GM23248 (cell line): Measurements from ENCODE around the gene CHRM2. TPM values are rescaled to one million over a fixed set of nuclear protein-coding genes. Genes with fewer than 3 reads are reported as not detected.

Experiments
- DNase-seq: peaks from one replicate; pipeline ENCODE4 v3.0.0-alpha.2; 2015
- H2AFZ ChIP-seq: fragments of 200-600 bp; sonication (generic); 2 replicates; pipeline ENCODE4 v1.6.1; 2016; ENCODE audit warnings: antibody characterized with exemption
- H3F3A ChIP-seq: fragments of 200-600 bp; sonication (generic); 2 replicates; pipeline ENCODE4 v1.6.1; 2016; ENCODE audit warnings: mild to moderate bottlenecking, antibody characterized with exemption, mixed run types; ENCODE audit not compliant: insufficient read depth
- H3K27ac ChIP-seq: fragments of 200-600 bp; sonication (generic); 2 replicates; pipeline ENCODE4 v1.5.1; 2016; ENCODE audit warnings: mild to moderate bottlenecking
- H3K27me3 ChIP-seq: fragments of 200-600 bp; sonication (generic); replicated peaks from 2 replicates; pipeline ENCODE4 v1.6.1; 2016; ENCODE audit warnings: mild to moderate bottlenecking; ENCODE audit not compliant: insufficient read depth
- H3K36me3 ChIP-seq: fragments of 200-600 bp; sonication (generic); 2 replicates; pipeline ENCODE4 v1.6.1; 2016; ENCODE audit warnings: low read depth, mild to moderate bottlenecking
- H3K4me1 ChIP-seq: fragments of 200-600 bp; sonication (generic); 2 replicates; pipeline ENCODE4 v1.6.1; 2016; ENCODE audit warnings: mild to moderate bottlenecking; ENCODE audit not compliant: insufficient read depth
- H3K4me2 ChIP-seq: fragments of 200-600 bp; sonication (generic); one replicate; pipeline ENCODE4 v1.6.1; 2016; ENCODE audit warnings: mild to moderate bottlenecking; ENCODE audit not compliant: unreplicated experiment
- H3K4me3 ChIP-seq: fragments of 200-600 bp; sonication (generic); 2 replicates; pipeline ENCODE4 v1.5.1; 2016; ENCODE audit warnings: mild to moderate bottlenecking
- H3K79me2 ChIP-seq: fragments of 200-600 bp; sonication (generic); 2 replicates; pipeline ENCODE4 v1.6.1; 2016; ENCODE audit warnings: mild to moderate bottlenecking; ENCODE audit not compliant: insufficient read depth
- H3K9ac ChIP-seq: fragments of 200-600 bp; sonication (generic); 2 replicates; pipeline ENCODE4 v1.6.1; 2016; ENCODE audit warnings: mild to moderate bottlenecking
- H3K9me2 ChIP-seq: fragments of 200-600 bp; sonication (generic); 2 replicates; pipeline ENCODE4 v1.6.1; 2016; ENCODE audit warnings: mixed run types, mild to moderate bottlenecking, moderate library complexity; ENCODE audit not compliant: insufficient read depth
- H3K9me3 ChIP-seq: fragments of 200-600 bp; sonication (generic); one replicate; pipeline ENCODE4 v1.6.1; 2017; ENCODE audit warnings: low read depth
- H4K20me1 ChIP-seq: fragments of 200-600 bp; sonication (generic); 2 replicates; pipeline ENCODE4 v1.6.0; 2016; ENCODE audit not compliant: insufficient read depth
- EZH2 ChIP-seq: fragments of 200-600 bp; sonication (generic); IDR thresholded peaks from 2 replicates; pipeline ENCODE4 v1.6.1; 2018; ENCODE audit warnings: antibody characterized with exemption, mild to moderate bottlenecking; ENCODE audit not compliant: insufficient read depth, poor library complexity, severe bottlenecking
- EZH2phosphoT487 ChIP-seq: fragments of 200-600 bp; sonication (generic); IDR thresholded peaks from 2 replicates; pipeline ENCODE4 v1.6.1; 2018; ENCODE audit warnings: antibody characterized with exemption, moderate library complexity, mild to moderate bottlenecking, low read depth; ENCODE audit not compliant: insufficient read depth
- WGBS, 2 experiments: methylation state at CpG; one replicate each; pipeline ENCODE4 v1.1.6; 2015 to 2017; ENCODE audit warnings: low lambda C conversion rate in 2 of 2, low coverage in 1 of 2; ENCODE audit errors: missing lambda C conversion rate in 2 of 2; 5-methylcytosine and 5-hydroxymethylcytosine counted together
- in situ Hi-C: fragments of 300-500 bp; cut with MboI; formaldehyde crosslinking; loops from 2 replicates; pipeline ENCODE4 v1.15.0; 2020
- polyA plus RNA-seq: library from polyadenylated mRNA; unstranded; fragments of >200 nt; fragmentation: Nextera tagmentation; extraction: Ambion mirVana; gene quantifications from 2 replicates; pipeline ENCODE4 v1.2.1, GENCODE V29; 2016
- total RNA-seq: library from RNA; depleted of rRNA; stranded (reverse); fragments of >200 nt; shearing (Covaris generic); gene quantifications from 2 replicates; pipeline ENCODE4 v1.2.3, GENCODE V29; 2014

CHRM2 gene
- total and polyA plus RNA-seq, 2 experiments from 2014 or later, result 1.8 to 3.7 TPM

GRCh38 chr7:136958016-136958415 is 89.6 kb downstream of the CHRM2 start:
- Histone ChIP-seq H3K4me1 (peaks cover 56% of the 10 kb centered on the region), H3K9ac (no peak overlapping the region)

GRCh38 chr7:136964347-136964746 is 95.9 kb downstream of the CHRM2 start:
- H3K9me2 ChIP-seq, result no peaks in the 10 kb centered on the region
- in situ Hi-C loops, result no loop called here
- H4K20me1 ChIP-seq, result no peaks in the 10 kb centered on the region
- H3K27ac ChIP-seq, result no peak overlapping the region
- H2AFZ ChIP-seq, result no peak overlapping the region; the same call in 1 of the 2 replicates
- H3K79me2 ChIP-seq, result no peaks in the 10 kb centered on the region
- H3K9me3 ChIP-seq, result no peaks in the 10 kb centered on the region
- DNase-seq, result peak; percentile 2
- no peaks in the 10 kb centered on the region for H3F3A ChIP-seq
- H3K4me3 ChIP-seq, result no peak overlapping the region
- H3K36me3 ChIP-seq, result no peaks in the 10 kb centered on the region
- H3K27me3 ChIP-seq, result no peaks in the 10 kb centered on the region
- 37 to 48% methylated on average over 1 of the region's 1 CpG for WGBS, 2 experiments
- H3K4me2 ChIP-seq, result no peak overlapping the region
- no peak for TF ChIP-seq EZH2phosphoT487
- H3K4me1 ChIP-seq, result no peaks in the 10 kb centered on the region
- no peak overlapping the region for H3K9ac ChIP-seq

More at GRCh38 chr7:136958016-136958415, 89.6 kb downstream of the CHRM2 start:
- H3K4me3 ChIP-seq, result no peak overlapping the region
- H3K27me3 ChIP-seq, result no peaks in the 10 kb centered on the region
- no peaks in the 10 kb centered on the region for H3K9me3 ChIP-seq
- H3K4me2 ChIP-seq, result peak overlapping the region; percentile 3
- no peak overlapping the region for H2AFZ ChIP-seq
- no peaks in the 10 kb centered on the region for H3K36me3 ChIP-seq
- TF ChIP-seq EZH2, result no peak
- no peak for TF ChIP-seq EZH2phosphoT487
- H3F3A ChIP-seq, result peaks cover 53% of the 10 kb centered on the region
- peak; percentile 36 for DNase-seq
- peak overlapping the region; percentile 34 for H3K27ac ChIP-seq
- no peaks in the 10 kb centered on the region for H3K9me2 ChIP-seq
- H3K79me2 ChIP-seq, result no peaks in the 10 kb centered on the region
- 37 to 40% methylated on average over 2 of the region's 2 CpGs for WGBS, 2 experiments
- in situ Hi-C loops, result no loop called here
- H4K20me1 ChIP-seq, result no peaks in the 10 kb centered on the region

GRCh38 chr7:136966825-136967224 is 98.4 kb downstream of the CHRM2 start:
- no peak overlapping the region for H3K27ac ChIP-seq
- H3K4me1 ChIP-seq, result no peaks in the 10 kb centered on the region
- WGBS, 2 experiments, result 75 to 78% methylated on average over 1 of the region's 1 CpG
- no peaks in the 10 kb centered on the region for H3F3A ChIP-seq
- in situ Hi-C loops, result no loop called here
- H3K79me2 ChIP-seq, result no peaks in the 10 kb centered on the region
- no peak for TF ChIP-seq EZH2
- TF ChIP-seq EZH2phosphoT487, result no peak
- H4K20me1 ChIP-seq, result no peaks in the 10 kb centered on the region
- H3K9me3 ChIP-seq, result no peaks in the 10 kb centered on the region
- no peak overlapping the region for H3K4me2 ChIP-seq
- H3K4me3 ChIP-seq, result no peak overlapping the region
- no peaks in the 10 kb centered on the region for H3K9me2 ChIP-seq
- H2AFZ ChIP-seq, result no peak overlapping the region
- H3K9ac ChIP-seq, result no peak overlapping the region
- no peaks in the 10 kb centered on the region for H3K27me3 ChIP-seq
- no peak for DNase-seq
- H3K36me3 ChIP-seq, result no peaks in the 10 kb centered on the region

GRCh38 chr7:136969761-136970160 is 101.3 kb downstream of the CHRM2 start:
- no peaks in the 10 kb centered on the region for H3K79me2 ChIP-seq
- H3K4me3 ChIP-seq, result no peak overlapping the region
- no peak overlapping the region for H3K4me2 ChIP-seq
- WGBS, 2 experiments, result 50 to 55% methylated on average over 2 of the region's 2 CpGs
- no peak overlapping the region for H3K27ac ChIP-seq
- H3K9me2 ChIP-seq, result no peaks in the 10 kb centered on the region
- DNase-seq, result no peak
- no peak overlapping the region for H2AFZ ChIP-seq
- H3K9ac ChIP-seq, result no peak overlapping the region
- H3K4me1 ChIP-seq, result no peaks in the 10 kb centered on the region
- no peaks in the 10 kb centered on the region for H3K9me3 ChIP-seq
- no peaks in the 10 kb centered on the region for H3K27me3 ChIP-seq
- TF ChIP-seq EZH2phosphoT487 (no peak), EZH2 (no peak)
- no peaks in the 10 kb centered on the region for H3F3A ChIP-seq
- in situ Hi-C loops, result no loop called here
- H4K20me1 ChIP-seq, result no peaks in the 10 kb centered on the region
- no peaks in the 10 kb centered on the region for H3K36me3 ChIP-seq

GRCh38 chr7:136971776-136972175 is 103.3 kb downstream of the CHRM2 start:
- WGBS, 2 experiments, result 60 to 78% methylated on average over 2 of the region's 2 CpGs
- no peaks in the 10 kb centered on the region for H4K20me1 ChIP-seq
- no peaks in the 10 kb centered on the region for H3K27me3 ChIP-seq
- H3K4me3 ChIP-seq, result no peak overlapping the region
- no peak overlapping the region for H3K4me2 ChIP-seq
- TF ChIP-seq EZH2phosphoT487, result no peak
- TF ChIP-seq EZH2, result no peak
- no peaks in the 10 kb centered on the region for H3K79me2 ChIP-seq
- H3F3A ChIP-seq, result no peaks in the 10 kb centered on the region
- no peaks in the 10 kb centered on the region for H3K4me1 ChIP-seq
- H2AFZ ChIP-seq, result no peak overlapping the region
- H3K9ac ChIP-seq, result no peak overlapping the region
- DNase-seq, result no peak
- H3K27ac ChIP-seq, result no peak overlapping the region
- in situ Hi-C loops, result no loop called here
- no peaks in the 10 kb centered on the region for H3K9me3 ChIP-seq
- H3K9me2 ChIP-seq, result no peaks in the 10 kb centered on the region
- H3K36me3 ChIP-seq, result no peaks in the 10 kb centered on the region
